Panc1 (cell line): ENCODE data around the gene STPG1.

Experiments
- SIN3A ChIP-seq: IDR thresholded peaks from 2 replicates; pipeline ENCODE4 v1.6.1; 2012; ENCODE audit warnings: low read depth, mild to moderate bottlenecking, low read length, moderate library complexity, borderline replicate concordance; ENCODE audit not compliant: insufficient read depth
- TF ChIP-seq, protein P1 (sequence below): fragments of 450-650 bp; IDR thresholded peaks from 2 replicates; pipeline ENCODE4 v1.5.1; 2017; ENCODE audit warnings: mild to moderate bottlenecking

DNA sequence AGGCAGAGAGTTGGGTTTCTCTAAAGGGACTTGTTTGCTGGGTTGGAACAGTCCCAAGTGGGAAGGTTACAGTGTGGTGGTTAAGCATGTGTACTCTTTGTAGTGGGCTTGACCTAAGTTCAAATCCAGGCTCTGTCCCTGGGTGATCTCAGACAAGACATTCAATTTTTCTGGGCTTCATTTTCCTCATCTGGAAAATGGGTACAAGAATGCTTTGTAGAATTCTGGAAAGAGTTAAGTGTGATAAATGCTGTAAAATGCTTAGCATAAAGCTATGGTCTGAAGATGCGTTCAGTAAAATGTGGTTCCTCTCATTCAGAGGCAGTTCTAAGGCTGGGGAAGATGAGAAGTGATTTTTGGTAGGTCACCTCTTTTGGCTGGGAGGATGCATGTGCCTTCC lies 93.6 kb downstream of the STPG1 start:
- TF ChIP-seq, protein P1, sequence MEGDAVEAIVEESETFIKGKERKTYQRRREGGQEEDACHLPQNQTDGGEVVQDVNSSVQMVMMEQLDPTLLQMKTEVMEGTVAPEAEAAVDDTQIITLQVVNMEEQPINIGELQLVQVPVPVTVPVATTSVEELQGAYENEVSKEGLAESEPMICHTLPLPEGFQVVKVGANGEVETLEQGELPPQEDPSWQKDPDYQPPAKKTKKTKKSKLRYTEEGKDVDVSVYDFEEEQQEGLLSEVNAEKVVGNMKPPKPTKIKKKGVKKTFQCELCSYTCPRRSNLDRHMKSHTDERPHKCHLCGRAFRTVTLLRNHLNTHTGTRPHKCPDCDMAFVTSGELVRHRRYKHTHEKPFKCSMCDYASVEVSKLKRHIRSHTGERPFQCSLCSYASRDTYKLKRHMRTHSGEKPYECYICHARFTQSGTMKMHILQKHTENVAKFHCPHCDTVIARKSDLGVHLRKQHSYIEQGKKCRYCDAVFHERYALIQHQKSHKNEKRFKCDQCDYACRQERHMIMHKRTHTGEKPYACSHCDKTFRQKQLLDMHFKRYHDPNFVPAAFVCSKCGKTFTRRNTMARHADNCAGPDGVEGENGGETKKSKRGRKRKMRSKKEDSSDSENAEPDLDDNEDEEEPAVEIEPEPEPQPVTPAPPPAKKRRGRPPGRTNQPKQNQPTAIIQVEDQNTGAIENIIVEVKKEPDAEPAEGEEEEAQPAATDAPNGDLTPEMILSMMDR: no peak
- no peak for TF ChIP-seq SIN3A
